ENCODE data around the gene SSBP4. TPM values are rescaled to one million over a fixed set of nuclear protein-coding genes. Genes with fewer than 3 reads are reported as not detected.
A peak's percentile ranks its signal among the peaks of the same experiment; 100 is the strongest.

SSBP4 gene
- total and polyA plus RNA-seq, 2 of the 8 experiments (the other 6 are each of a cell fraction or from before 2014, with no cell fraction given), result 26.4 to 33.7 TPM

- Histone ChIP-seq H3K27ac (ENCODE audit: low read depth, low read length) (no peak overlapping the region; the same call in 1 of the 2 replicates), H3K56ac (replicated peaks; ENCODE audit: insufficient read length, low read depth, low read length) (peak overlapping the region; percentile 53), H4K5ac (ENCODE audit: insufficient read length, low read depth, low read length) (peak overlapping the region; percentile 44), H3K36me3 (ENCODE audit: control insufficient read depth in 2 of 4, insufficient read depth in 4 of 4, low read length in 3 of 4) (no peaks in the 10 kb centered on the region), H3K4me1 (replicated peaks in 1 of 4; ENCODE audit: control insufficient read depth in 3 of 4, insufficient read depth in 4 of 4, low read length in 3 of 4) (peaks cover 0 to 27% (median 21%) of the 10 kb centered on the region in 4 experiments; a peak in 6 of 7 replicates), H3K23me2 (ENCODE audit: low read depth, low read length) (peaks cover 19% of the 10 kb centered on the region; the same call in 1 of the 2 replicates), H3K4me3 (ENCODE audit: extremely low read depth in 1 of 4, insufficient read depth in 2 of 4, low read depth in 3 of 4, low read length in 4 of 4) (peak overlapping the region; percentile 19 to 63 (median 36)), H3K9ac (replicated peaks in 1 of 4; ENCODE audit: extremely low read depth in 1 of 4, low read depth in 3 of 4, low read length in 3 of 4) (peak overlapping the region in 2 of 4 experiments; percentile 38 to 39; a peak in 2 of 7 replicates), H2BK20ac (ENCODE audit: low read length) (0 out of 2 replicates have a peak overlapping the region, but pooled peaks have one; percentile 61), H4K8ac (ENCODE audit: extremely low read depth, insufficient read depth, low read length) (peak overlapping the region; percentile 82), H4K91ac (replicated peaks; ENCODE audit: insufficient read length, low read length) (peak overlapping the region; percentile 99), H3K18ac (ENCODE audit: extremely low read depth, low read length) (peak overlapping the region; percentile 10), H3K79me1 (ENCODE audit: low read depth, low read length) (no peaks in the 10 kb centered on the region), H3K23ac (ENCODE audit: insufficient read length) (no peak overlapping the region), H3K4me2 (ENCODE audit: insufficient read depth in 1 of 2, low read depth in 2 of 2, low read length in 2 of 2) (peak overlapping the region; percentile 70 to 88), H2AK5ac (ENCODE audit: low read depth, low read length) (no peak overlapping the region), H2BK120ac (replicated peaks; ENCODE audit: low read depth, low read length) (peak overlapping the region; percentile 28), H2BK15ac (ENCODE audit: low read length) (peak overlapping the region; percentile 99; the same call in 1 of the 2 replicates), H2AFZ (ENCODE audit: low read length) (no peak overlapping the region), H3K9me3 (ENCODE audit: insufficient read depth in 2 of 2, low read depth in 1 of 2, low read length in 1 of 2) (no peaks in the 10 kb centered on the region), H3K4ac (replicated peaks; ENCODE audit: insufficient read length, low read depth, low read length) (peak overlapping the region; percentile 99), H2BK12ac (ENCODE audit: low read depth, low read length) (peak overlapping the region; percentile 99; the same call in 1 of the 2 replicates), H4K20me1 (replicated peaks in 1 of 2; ENCODE audit: control insufficient read depth in 1 of 2, insufficient read depth in 2 of 2, low read length in 2 of 2) (peaks cover 0 to 4% of the 10 kb centered on the region in 2 experiments), H2BK5ac (ENCODE audit: low read depth, low read length) (peak overlapping the region; percentile 72), H3K14ac (ENCODE audit: insufficient read length) (no peak overlapping the region), H3K27me3 (replicated peaks in 1 of 4; ENCODE audit: control insufficient read depth in 3 of 4, extremely low read depth in 1 of 4, insufficient read depth in 3 of 4, low read length in 3 of 4) (peaks cover 5 to 29% (median 23%) of the 10 kb centered on the region in 4 experiments), H3K79me2 (ENCODE audit: control insufficient read depth in 1 of 2, insufficient read depth in 2 of 2, low read length in 2 of 2) (peaks cover 0 to 4% of the 10 kb centered on the region in 2 experiments; a peak in 1 of 4 replicates)
- ChIA-PET CTCF (ENCODE audit: partially characterized antibody) (interaction anchor here (0.6 to 11.0 kb wide), 11 partner anchors 8 to 523 kb away, joined by 3 to 177 read pairs (median 4); partner anchors contain the start of genes GDF15 and JUND), POLR2A (ENCODE audit: partially characterized antibody) (interaction anchor here (0.7 to 6.8 kb wide), 17 partner anchors 8 to 136 kb away, joined by 3 to 72 read pairs (median 4); partner anchors contain the start of genes JUND and PGPEP1)
- DNase-seq (ENCODE audit: low read depth in 1 of 2, low spot score in 2 of 2) (peak in 1 of 2 experiments; percentile 85), FAIRE-seq (no peak)
- WGBS, 2 experiments (ENCODE audit: extremely low coverage in 1 of 2, insufficient coverage in 1 of 2, insufficient read length in 1 of 2, insufficient replicate concordance in 2 of 2, low coverage in 1 of 2, low lambda C conversion rate in 2 of 2, missing lambda C conversion rate in 1 of 2), result 1% methylated on average over 38 of the region's 53 CpGs; no CpG with 5 or more reads in 1 of the 2 experiments
- TF ChIP-seq E2F6 (IDR thresholded peaks at IDR 0.05), result peak; percentile 73
- no peak for TF ChIP-seq EP300 (IDR thresholded peaks at IDR 0.05; ENCODE audit: borderline replicate concordance in 1 of 2, low read depth in 2 of 2, low read length in 2 of 2)
- TF ChIP-seq CEBPB (IDR thresholded peaks at IDR 0.05; ENCODE audit: low read depth, low read length), result no peak
- no peak for TF ChIP-seq RBBP5 (IDR thresholded peaks at IDR 0.05; ENCODE audit: borderline replicate concordance, low read depth, low read length)
- no peak for TF ChIP-seq ZNF274 (IDR thresholded peaks at IDR 0.05; ENCODE audit: borderline replicate concordance, extremely low read depth, low read length)
- no peak for TF ChIP-seq USF2 (IDR thresholded peaks at IDR 0.05; ENCODE audit: low read length)
- TF ChIP-seq BACH1 (IDR thresholded peaks at IDR 0.05; ENCODE audit: low read length), result peak; percentile 7; the same call in 1 of the 2 replicates
- TF ChIP-seq EZH2 (IDR thresholded peaks at IDR 0.05; ENCODE audit: low read depth, low read length, severe bottlenecking), result no peak
Measured at GRCh38 chr19:18417250-18418028, 1.8 kb upstream of the SSBP4 start.

All from H1 (cell line).